ENCODE results near the gene IPPK. TPM values are rescaled to one million over a fixed set of nuclear protein-coding genes. Genes with fewer than 3 reads are reported as not detected.
"Not testable (repeated sequence)": the region's sequence is repeated elsewhere in the genome, so short reads cannot be mapped to it uniquely, and the experiment has no call there.

The IPPK gene
- total RNA-seq, 1 experiment from 2014 or later = 13.2 TPM

DNA sequence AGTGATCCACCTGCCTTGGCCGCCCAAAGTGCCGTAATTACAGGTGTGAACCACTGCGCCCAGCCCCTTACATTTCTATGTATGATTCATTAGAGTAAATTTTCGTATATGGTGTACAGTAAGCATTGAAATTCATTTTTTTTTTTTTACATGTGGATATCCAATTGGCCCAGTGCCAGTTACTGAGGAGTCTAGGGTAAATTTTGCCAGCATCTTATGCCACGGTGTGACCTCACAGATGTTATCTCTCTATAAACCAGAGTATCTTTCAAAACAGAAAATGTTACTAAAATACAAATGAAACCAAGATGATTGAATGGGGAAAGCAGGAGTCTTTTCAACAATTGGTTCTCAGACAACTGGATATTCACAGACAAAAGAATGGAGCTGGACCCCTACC, 64.7 kb downstream of the IPPK start:
- peaks cover 38% of the 10 kb centered on the region for H3K4me1 ChIP-seq (replicated peaks)
- no peaks in the 10 kb centered on the region for H3K27me3 ChIP-seq (replicated peaks)
- no peaks in the 10 kb centered on the region for H3K36me3 ChIP-seq
- no peaks in the 10 kb centered on the region for H3K9me3 ChIP-seq (replicated peaks)
- no peak overlapping the region for H3K27ac ChIP-seq
- DNase-seq (ENCODE audit: low read depth in 1 of 2, low spot score in 2 of 2) = no peak
- no peak overlapping the region for H3K4me3 ChIP-seq

DNA sequence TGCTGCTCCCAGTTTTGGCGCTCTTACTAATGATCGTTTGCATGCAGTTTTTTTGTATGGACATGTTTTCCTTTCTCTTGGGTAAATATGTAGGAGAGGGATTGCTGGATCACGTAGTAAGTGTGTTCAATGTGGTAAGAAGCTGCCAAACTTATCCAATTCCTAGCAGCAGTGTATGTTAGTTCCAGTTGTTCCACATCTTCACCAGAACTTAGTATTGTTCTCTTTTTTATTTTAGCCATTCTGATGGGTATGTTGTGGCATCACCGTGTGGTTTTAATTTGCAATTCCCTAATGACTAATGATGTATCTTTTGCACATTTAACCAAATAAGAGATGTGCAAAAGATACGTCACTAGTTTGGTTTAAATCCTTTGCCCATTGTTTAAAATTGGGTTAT, 65.9 kb downstream of the IPPK start:
- no peaks in the 10 kb centered on the region for H3K9me3 ChIP-seq (replicated peaks)
- no peak for DNase-seq (ENCODE audit: low read depth in 1 of 2, low spot score in 2 of 2)
- H3K4me1 ChIP-seq (replicated peaks) = peaks cover 50% of the 10 kb centered on the region
- no peak overlapping the region for H3K4me3 ChIP-seq
- no peak overlapping the region for H3K27ac ChIP-seq
- H3K36me3 ChIP-seq = no peaks in the 10 kb centered on the region
- no peaks in the 10 kb centered on the region for H3K27me3 ChIP-seq (replicated peaks)

DNA sequence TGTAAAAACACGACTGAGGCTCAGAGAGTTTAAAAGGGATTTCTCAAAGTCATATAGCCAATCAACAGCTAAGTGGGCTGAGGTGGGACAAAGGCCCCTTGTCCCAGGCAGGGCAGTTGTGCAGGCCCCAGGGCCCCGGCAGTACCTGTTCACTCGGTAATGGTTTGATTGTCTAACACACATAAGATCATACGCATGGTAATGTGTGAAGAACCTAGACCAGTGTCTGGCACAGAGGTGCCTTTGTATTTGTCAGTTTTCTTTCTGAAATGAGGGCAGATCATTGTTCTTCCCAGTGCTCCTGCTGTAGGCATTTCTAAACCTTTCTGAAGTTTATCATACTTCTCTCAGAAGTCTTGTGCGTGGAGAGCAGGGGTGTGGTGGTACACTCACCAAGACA, 66.8 kb downstream of the IPPK start:
- H3K27me3 ChIP-seq (replicated peaks) = no peaks in the 10 kb centered on the region
- no peaks in the 10 kb centered on the region for H3K36me3 ChIP-seq
- no peak overlapping the region for H3K4me3 ChIP-seq
- H3K9me3 ChIP-seq (replicated peaks) = no peaks in the 10 kb centered on the region
- DNase-seq (ENCODE audit: low read depth in 1 of 2, low spot score in 2 of 2) = no peak
- no peak overlapping the region for H3K27ac ChIP-seq
- peaks cover 50% of the 10 kb centered on the region for H3K4me1 ChIP-seq (replicated peaks)

DNA sequence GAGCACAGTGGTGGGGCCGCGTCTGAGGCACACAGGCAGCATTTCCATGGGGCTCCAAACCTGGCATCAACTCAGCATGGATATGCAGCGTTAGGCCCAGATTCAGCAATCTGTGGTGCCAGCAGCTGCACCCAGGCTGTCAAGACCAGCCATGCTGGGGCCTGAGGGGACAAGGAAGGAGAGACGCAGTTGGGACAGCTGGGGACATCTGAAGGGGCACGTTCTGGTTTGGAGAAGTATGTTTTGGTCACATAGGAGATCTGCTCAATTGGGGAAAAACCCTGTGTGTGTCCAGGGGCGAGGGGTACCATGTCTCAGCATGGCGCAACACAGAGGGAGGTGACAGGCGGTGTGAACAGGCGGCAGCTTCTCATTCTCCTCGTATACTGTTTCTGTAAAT, 67.5 kb downstream of the IPPK start:
- DNase-seq (ENCODE audit: low read depth in 1 of 2, low spot score in 2 of 2) = no peak
- H3K27ac ChIP-seq = no peak overlapping the region
- no peaks in the 10 kb centered on the region for H3K9me3 ChIP-seq (replicated peaks)
- no peaks in the 10 kb centered on the region for H3K27me3 ChIP-seq (replicated peaks)
- no peak overlapping the region for H3K4me3 ChIP-seq
- H3K36me3 ChIP-seq = no peaks in the 10 kb centered on the region
- peaks cover 48% of the 10 kb centered on the region for H3K4me1 ChIP-seq (replicated peaks)

DNA sequence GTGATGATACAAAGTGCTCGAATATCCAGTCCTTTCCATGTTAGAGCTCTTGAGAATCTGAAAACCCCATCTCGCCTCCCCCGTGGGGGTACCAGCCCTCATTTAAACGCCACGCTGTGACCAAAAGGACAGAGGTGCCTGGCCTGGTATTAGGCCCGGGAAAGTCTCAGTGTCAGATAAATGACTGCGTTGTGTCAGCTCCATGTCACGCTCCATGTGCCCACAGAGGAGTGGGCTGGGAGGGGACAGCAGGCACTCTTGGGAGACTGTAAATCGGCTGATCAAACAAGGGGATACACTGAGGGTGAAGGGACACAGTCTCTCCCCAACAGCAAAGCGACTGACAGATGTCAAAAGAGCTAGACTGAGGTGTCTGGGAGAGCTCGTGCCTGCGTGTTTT, 68.5 kb downstream of the IPPK start:
- Histone ChIP-seq H3K4me3 (no peak overlapping the region), H3K27ac (peak overlapping the region; percentile 88)

DNA sequence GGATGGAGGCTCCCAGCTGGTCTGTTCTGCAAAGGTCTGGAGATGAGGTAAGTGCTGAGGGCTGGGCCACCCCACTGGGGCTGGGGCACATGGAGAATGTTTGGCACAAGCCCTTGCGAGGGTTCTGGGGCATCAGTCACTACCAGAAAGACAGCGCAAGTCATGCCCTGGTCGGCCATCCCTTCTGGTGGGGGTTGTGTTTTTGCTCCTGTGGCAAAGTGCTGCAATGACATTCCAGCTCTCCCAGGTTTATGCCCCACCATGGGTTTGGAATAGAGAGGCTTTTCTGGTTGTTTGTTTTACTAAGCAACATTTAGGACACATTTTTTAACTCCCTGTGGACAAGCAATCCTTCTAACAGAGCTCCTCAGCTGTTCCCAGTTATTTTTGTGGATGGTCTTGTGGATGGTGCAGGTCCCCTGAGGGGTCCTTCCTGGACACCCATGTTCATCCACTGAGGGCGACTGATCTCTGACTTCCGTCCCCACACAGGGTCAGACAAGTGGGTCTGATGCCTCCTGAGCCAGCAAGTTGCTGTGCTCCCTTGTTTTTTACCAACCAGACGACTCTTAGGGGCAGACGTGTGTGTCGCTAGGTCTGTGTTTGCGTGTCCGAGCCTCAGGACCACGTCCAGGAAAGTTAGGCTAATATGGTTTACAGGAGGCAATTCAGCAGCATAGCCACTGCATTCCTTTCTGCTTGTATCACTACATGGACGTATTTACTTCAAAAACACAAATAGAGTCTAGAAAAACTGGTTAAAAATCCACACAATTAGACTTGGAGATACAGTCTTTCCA, 69.3 kb downstream of the IPPK start:
- H3K27ac ChIP-seq = peak overlapping the region; percentile 88
- H3K27me3 ChIP-seq (replicated peaks) = no peaks in the 10 kb centered on the region
- H3K4me1 ChIP-seq (replicated peaks) = peaks cover 43% of the 10 kb centered on the region
- no peaks in the 10 kb centered on the region for H3K36me3 ChIP-seq
- H3K9me3 ChIP-seq (replicated peaks) = no peaks in the 10 kb centered on the region
- peak; percentile 66 to 79 for DNase-seq (ENCODE audit: low read depth in 1 of 2, low spot score in 2 of 2)
- no peak overlapping the region for H3K4me3 ChIP-seq

More for the DNA sequence above, 68.5 kb downstream of the IPPK start:
- no peak for DNase-seq (ENCODE audit: low read depth in 1 of 2, low spot score in 2 of 2)
- Histone ChIP-seq H3K36me3 (no peaks in the 10 kb centered on the region), H3K4me1 (replicated peaks) (peaks cover 43% of the 10 kb centered on the region), H3K9me3 (replicated peaks) (no peaks in the 10 kb centered on the region), H3K27me3 (replicated peaks) (no peaks in the 10 kb centered on the region)

DNA sequence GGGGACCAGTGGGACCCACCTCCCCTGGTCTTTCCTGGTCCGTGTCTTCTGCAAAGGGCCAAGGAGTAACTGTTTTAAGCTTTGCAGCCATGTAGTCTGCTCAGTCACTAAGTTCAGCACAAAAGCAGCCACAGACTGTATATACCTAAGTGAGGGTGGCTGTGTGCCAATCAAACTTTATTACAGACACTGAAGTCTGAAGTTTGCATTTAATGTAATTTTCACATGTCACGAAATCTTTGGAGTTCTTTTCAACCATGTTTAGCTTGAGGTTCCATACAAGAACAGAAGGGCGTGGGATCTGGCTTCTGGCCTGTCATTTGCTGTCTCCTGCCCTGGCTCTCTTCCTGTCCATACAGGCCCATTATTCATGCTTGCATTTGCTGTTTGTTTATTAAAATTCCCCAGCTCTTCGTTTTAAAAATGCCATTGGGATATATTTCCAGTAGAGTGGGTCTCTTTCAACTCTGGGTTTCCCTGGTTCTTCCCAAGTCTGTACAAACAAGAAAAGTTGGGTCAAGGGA, 69.9 kb downstream of the IPPK start:
- H3K9me3 ChIP-seq (replicated peaks) = no peaks in the 10 kb centered on the region
- peak overlapping the region; percentile 88 for H3K27ac ChIP-seq
- no peak for DNase-seq (ENCODE audit: low read depth in 1 of 2, low spot score in 2 of 2)

DNA sequence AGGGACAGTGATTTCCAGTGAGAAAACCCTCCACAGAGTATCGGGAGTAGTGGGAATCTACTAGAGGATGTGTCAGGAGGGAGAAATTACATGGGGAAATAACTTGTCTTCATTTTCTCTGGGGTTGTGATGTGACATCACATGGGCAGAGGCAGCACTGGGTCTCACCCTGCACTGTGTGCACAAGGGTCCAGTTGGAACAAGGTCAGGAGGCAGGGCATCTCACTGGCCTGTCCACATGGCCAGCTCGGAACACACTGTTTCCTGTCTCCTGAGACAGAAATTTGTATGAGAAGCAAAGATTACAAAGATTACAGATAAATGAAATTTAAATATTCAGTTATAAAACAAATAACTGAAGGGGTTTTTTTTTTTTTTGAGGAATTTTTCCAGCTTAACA, 71.5 kb downstream of the IPPK start:
- no peak overlapping the region for H3K27ac ChIP-seq
- no peak for DNase-seq (ENCODE audit: low read depth in 1 of 2, low spot score in 2 of 2)
- no peaks in the 10 kb centered on the region for H3K9me3 ChIP-seq (replicated peaks)
- H3K4me3 ChIP-seq = no peak overlapping the region
- no peaks in the 10 kb centered on the region for H3K27me3 ChIP-seq (replicated peaks)
- peaks cover 43% of the 10 kb centered on the region for H3K4me1 ChIP-seq (replicated peaks)
- no peaks in the 10 kb centered on the region for H3K36me3 ChIP-seq

More for the DNA sequence above, 69.9 kb downstream of the IPPK start:
- no peaks in the 10 kb centered on the region for H3K36me3 ChIP-seq
- H3K4me1 ChIP-seq (replicated peaks) = peaks cover 43% of the 10 kb centered on the region
- H3K4me3 ChIP-seq = no peak overlapping the region
- H3K27me3 ChIP-seq (replicated peaks) = no peaks in the 10 kb centered on the region

DNA sequence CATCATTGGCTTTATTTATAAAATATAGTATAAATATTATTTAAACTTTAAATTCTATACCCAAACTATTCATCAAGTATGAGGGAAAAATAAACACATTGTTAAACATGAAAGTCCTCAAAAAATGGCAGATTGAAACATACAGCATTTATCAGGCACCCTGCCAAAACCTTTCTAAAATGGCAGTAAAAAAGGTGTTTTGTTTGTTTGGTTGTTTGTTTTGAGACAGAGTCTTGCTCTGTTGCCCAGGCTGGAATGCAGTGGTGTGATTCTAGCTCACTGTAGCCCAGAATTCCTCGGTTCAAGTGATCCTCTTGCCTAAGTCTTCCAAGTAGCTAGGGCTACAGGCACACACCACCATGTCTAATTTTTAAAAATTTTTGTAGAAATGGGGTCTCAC, 74.0 kb downstream of the IPPK start:
- H3K36me3 ChIP-seq = no peaks in the 10 kb centered on the region
- H3K4me1 ChIP-seq (replicated peaks) = peaks cover 28% of the 10 kb centered on the region
- no peaks in the 10 kb centered on the region for H3K27me3 ChIP-seq (replicated peaks)
- H3K27ac ChIP-seq = no peak overlapping the region
- H3K9me3 ChIP-seq (replicated peaks) = no peaks in the 10 kb centered on the region
- H3K4me3 ChIP-seq = no peak overlapping the region
- no peak for DNase-seq (ENCODE audit: low read depth in 1 of 2, low spot score in 2 of 2)

DNA sequence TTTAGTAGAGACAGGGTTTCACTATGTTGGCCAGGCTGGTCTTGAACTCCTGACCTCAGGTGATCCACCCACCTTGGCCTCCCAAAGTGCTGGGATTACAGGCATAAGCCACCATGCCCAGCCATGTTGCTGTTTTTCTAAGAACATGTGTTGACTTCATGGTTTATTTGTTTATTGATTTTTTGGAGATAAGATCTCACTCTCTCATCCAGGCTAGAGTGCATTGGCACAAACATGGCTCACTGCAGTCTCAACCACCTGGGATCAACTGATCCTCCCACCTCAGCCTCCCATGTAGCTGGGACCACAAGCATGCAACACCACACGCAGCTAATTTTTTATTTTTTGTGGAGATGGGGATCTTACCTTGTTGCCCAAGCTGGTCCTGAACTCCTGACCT, 74.9 kb downstream of the IPPK start:
- H3K9me3 ChIP-seq (replicated peaks); H3K4me3 ChIP-seq; H3K36me3 ChIP-seq; H3K27ac ChIP-seq; DNase-seq (ENCODE audit: low read depth in 1 of 2, low spot score in 2 of 2); H3K27me3 ChIP-seq (replicated peaks): not testable (repeated sequence)
- H3K4me1 ChIP-seq (replicated peaks) = peaks cover 20% of the 10 kb centered on the region

DNA sequence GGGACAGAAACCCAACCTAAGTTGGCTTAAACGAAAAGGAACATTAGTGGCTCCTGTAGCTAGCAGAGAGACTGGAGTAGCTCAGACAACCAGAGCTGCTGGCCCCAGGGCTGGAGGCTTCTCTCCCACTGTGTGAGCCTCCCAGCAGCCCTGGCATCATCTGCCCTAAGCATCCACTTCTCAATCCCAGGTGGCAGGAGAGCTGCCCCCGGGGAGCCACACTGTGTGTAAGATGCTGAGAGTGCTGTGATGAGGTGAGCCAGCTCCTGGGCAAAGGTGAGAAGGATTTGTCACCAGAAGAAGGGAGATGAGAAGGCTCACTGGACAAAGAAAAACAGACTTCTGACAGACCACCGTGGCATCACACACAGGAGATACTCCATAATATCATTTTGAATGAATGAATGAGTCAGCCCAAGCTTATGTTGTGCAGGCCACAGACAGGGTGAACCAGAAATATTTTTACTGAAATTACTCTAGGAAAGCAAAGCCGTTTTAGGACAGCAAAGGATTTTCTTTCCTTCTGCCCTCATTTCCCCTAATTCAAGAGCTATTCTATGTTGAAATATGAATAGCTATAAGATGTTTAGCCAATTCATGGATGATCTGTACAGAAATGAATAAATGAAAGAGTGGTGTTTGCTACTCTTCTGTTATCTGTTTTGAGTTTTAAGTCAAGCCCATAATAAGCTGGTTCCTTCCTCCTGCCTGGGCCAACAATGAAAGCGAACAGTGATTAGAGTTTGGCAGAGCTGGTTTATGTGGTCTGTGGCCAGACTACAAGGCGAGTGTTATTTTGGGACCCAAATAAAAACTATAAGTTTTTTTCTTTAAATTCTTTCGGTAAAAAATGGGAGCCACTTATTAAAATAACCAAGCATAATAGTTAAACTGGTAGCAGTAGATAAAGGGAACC, 76.7 kb downstream of the IPPK start:
- no peaks in the 10 kb centered on the region for H3K9me3 ChIP-seq (replicated peaks)
- H3K27ac ChIP-seq = no peak overlapping the region
- no peaks in the 10 kb centered on the region for H3K27me3 ChIP-seq (replicated peaks)
- no peak for DNase-seq (ENCODE audit: low read depth in 1 of 2, low spot score in 2 of 2)
- H3K4me3 ChIP-seq = no peak overlapping the region
- no peaks in the 10 kb centered on the region for H3K36me3 ChIP-seq
- H3K4me1 ChIP-seq (replicated peaks) = peaks cover 6% of the 10 kb centered on the region; the same call in 1 of the 2 replicates

DNA sequence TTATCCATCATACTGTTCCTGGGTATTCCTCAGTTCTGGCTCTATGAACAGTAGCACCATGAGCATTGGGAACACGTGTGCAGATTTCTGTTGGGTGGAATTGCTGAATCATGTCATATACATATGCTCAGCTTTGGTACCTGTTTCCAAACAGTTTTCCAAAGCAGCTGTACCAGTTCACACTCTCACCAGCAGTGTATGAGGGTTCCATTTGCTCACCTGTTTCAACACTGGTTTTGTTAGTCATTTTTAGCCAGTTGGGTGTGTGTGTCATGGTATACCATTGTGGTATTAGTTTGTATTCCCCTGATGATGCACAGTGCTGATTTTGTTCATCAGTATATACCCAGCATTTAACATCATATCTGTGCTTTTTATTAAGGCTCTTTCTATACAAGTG, 77.4 kb downstream of the IPPK start:
- Histone ChIP-seq H3K27ac (no peak overlapping the region), H3K27me3 (replicated peaks) (no peaks in the 10 kb centered on the region), H3K4me3 (no peak overlapping the region), H3K9me3 (replicated peaks) (no peaks in the 10 kb centered on the region), H3K4me1 (replicated peaks) (no peaks in the 10 kb centered on the region; the same call in 1 of the 2 replicates), H3K36me3 (no peaks in the 10 kb centered on the region)
- no peak for DNase-seq (ENCODE audit: low read depth in 1 of 2, low spot score in 2 of 2)

DNA sequence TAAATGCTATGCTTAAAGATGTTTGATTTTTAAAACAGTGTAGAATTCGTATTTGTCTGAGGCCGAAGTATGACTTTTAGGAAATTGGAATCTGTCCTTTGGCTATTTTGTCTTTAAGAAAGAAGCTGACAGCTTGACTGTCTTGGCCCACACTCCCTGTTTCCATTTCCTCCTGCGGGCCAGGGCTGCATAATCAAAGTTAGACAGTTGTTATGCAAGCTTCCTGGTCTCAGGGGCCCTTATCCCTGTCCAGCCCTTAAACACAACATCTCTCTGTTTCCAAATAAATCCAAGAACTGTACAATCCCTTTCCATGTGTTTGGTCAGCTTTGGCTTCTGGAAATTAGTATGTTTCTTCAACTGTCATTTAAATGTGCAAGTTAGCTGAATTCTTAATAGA, 79.6 kb downstream of the IPPK start:
- Histone ChIP-seq H3K9me3 (replicated peaks) (no peaks in the 10 kb centered on the region), H3K27me3 (replicated peaks) (no peaks in the 10 kb centered on the region), H3K4me1 (replicated peaks) (no peaks in the 10 kb centered on the region; the same call in 1 of the 2 replicates), H3K4me3 (no peak overlapping the region), H3K27ac (no peak overlapping the region), H3K36me3 (no peaks in the 10 kb centered on the region)
- no peak for DNase-seq (ENCODE audit: low read depth in 1 of 2, low spot score in 2 of 2)

DNA sequence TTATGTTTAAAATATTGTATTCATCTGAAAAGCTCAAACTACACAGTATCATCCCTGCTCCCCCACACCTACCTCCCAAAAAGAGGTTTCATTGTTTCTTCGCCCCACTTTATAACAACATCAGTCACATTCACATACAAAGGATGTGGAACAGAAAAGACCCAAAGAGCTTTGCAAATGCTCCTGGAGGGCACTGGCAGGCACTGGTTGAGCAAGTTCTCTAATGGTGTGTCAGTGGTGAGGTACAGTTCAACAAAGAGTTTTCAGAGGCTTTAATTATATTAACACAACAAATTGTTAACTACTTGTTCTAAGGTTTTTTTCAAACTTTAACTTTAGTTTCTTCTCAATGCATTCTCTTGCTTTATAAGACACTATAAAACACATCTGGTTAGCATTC, 80.0 kb downstream of the IPPK start:
- H3K4me1 ChIP-seq (replicated peaks) = no peaks in the 10 kb centered on the region; the same call in 1 of the 2 replicates
- H3K4me3 ChIP-seq = no peak overlapping the region
- no peak overlapping the region for H3K27ac ChIP-seq
- H3K27me3 ChIP-seq (replicated peaks) = no peaks in the 10 kb centered on the region
- no peak for DNase-seq (ENCODE audit: low read depth in 1 of 2, low spot score in 2 of 2)
- H3K9me3 ChIP-seq (replicated peaks) = no peaks in the 10 kb centered on the region
- H3K36me3 ChIP-seq = no peaks in the 10 kb centered on the region
